Transverse colon (tissue), 4 donors: ENCODE data around the gene LRBA. TPM values are rescaled to one million over a fixed set of nuclear protein-coding genes. Genes with fewer than 3 reads are reported as not detected.
"Not testable (repeated sequence)": the region's sequence is repeated elsewhere in the genome, so short reads cannot be mapped to it uniquely, and the experiment has no call there.

Source experiments
- DNase-seq: peaks from one replicate; pipeline ENCODE4 v3.0.0-alpha.2; 2019
- H3K27ac ChIP-seq, 4 donors: fragments of 200-600 bp; sonication (generic); 2 replicates each; pipeline ENCODE4 v1.5.1; 2016 to 2018; ENCODE audit warnings: inconsistent platforms in 4 of 4
- H3K27me3 ChIP-seq: fragments of 200-600 bp; sonication (generic); 2 replicates; pipeline ENCODE4 v1.5.1; 2017; ENCODE audit warnings: inconsistent platforms
- H3K36me3 ChIP-seq, 4 donors: fragments of 200-600 bp; sonication (generic); 2 replicates each; pipeline ENCODE4 v1.5.1; 2017 to 2019; ENCODE audit warnings: inconsistent platforms in 4 of 4
- H3K4me1 ChIP-seq, 4 donors: fragments of 200-600 bp; sonication (generic); 2 replicates each; pipeline ENCODE4 v1.5.1; 2017 to 2020; ENCODE audit warnings: inconsistent platforms in 4 of 4
- H3K4me3 ChIP-seq, 4 donors: fragments of 200-600 bp; sonication (generic); 1 replicate in 1 of 4; 2 replicates in 3 of 4; pipeline versions ENCODE4 v1.5.1 to v1.6.1; 2017 to 2019; ENCODE audit warnings: inconsistent platforms in 4 of 4
- H3K9me3 ChIP-seq, 2 donors: fragments of 200-600 bp; sonication (generic); 2 replicates each; pipeline ENCODE4 v1.5.1; 2017 to 2019; ENCODE audit warnings: inconsistent platforms in 2 of 2
- EP300 ChIP-seq: sonication (generic); formaldehyde crosslinking; IDR thresholded peaks from one replicate; pipeline ENCODE4 v1.6.1; 2017; ENCODE audit warnings: antibody characterized with exemption, low read depth
- POLR2A ChIP-seq: fragments of 450-650 bp; IDR thresholded peaks from one replicate; pipeline ENCODE4 v1.6.1; 2016; ENCODE audit warnings: antibody characterized with exemption, mild to moderate bottlenecking, moderate library complexity
- POLR2AphosphoS5 ChIP-seq, 3 donors: sonication (generic); formaldehyde crosslinking; IDR thresholded peaks; one replicate each; pipeline ENCODE4 v1.6.1; 2016; ENCODE audit warnings: antibody characterized with exemption in 3 of 3
- WGBS, 2 donors: methylation state at CpG; one replicate each; pipeline ENCODE4 v1.1.5; 2018; ENCODE audit warnings: low coverage in 1 of 2; 5-methylcytosine and 5-hydroxymethylcytosine counted together
- in situ Hi-C, 4 donors: fragments of 200-750 bp; cut with MboI; loops; one replicate each; pipeline versions ENCODE4 v1.15.0 to v1.15.1; 2017; ENCODE audit warnings: low sequenced_read_pairs in 3 of 4, low pct_ligation_motif_present in 1 of 4, low pct_unique_long_range_greater_than_20kb in 1 of 4
- intact Hi-C: fragments of 100-400 bp; cut with DNase I; formaldehyde crosslinking; loops from one replicate; pipeline ENCODE4 v1.15.1; 2023; ENCODE audit warnings: low total_unique reads
- total RNA-seq, 4 donors: library from RNA; depleted of rRNA; stranded (reverse); fragments of >200 nt; gene quantifications; one replicate each; pipeline ENCODE4 v1.1.0, GENCODE V29; 2016
- TF ChIP-seq, protein P1 (sequence below), 5 experiments: fragments of 200-600 bp in 3 of 5; fragments of 450-650 bp in 2 of 5; sonication (generic) in 3 of 5; IDR thresholded peaks; 1 replicate in 2 of 5; 2 replicates in 3 of 5; pipeline ENCODE4 v1.5.1; 2016 to 2017; ENCODE audit warnings: antibody characterized with exemption in 5 of 5, inconsistent platforms in 3 of 5, mild to moderate bottlenecking in 2 of 5, moderate library complexity in 1 of 5

LRBA gene
- total RNA-seq, 4 donors from 2014 or later = 82.7 to 125 (median 112) TPM

DNA sequence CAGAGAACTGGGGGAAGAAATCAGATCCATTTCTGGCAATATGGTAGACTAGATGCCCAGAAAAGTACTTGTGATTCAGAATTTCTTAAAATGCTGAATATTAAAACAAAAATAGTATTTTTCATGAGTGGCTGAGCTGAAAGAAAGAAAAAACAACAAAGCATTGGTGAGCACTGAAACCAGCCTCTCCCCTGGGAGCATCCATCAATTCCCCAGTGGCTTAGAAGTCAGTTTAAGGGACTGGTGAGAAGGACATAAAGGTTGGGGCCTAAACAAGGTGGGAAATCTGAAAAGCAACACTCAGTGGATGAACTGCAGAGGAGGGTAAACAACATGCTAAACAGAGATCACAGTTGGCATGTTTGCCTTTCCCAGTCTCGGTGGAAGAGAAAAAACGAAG, 20.4 kb downstream of the LRBA start:
- TF ChIP-seq EP300 = no peak
- no peak for TF ChIP-seq POLR2A
- TF ChIP-seq, protein P1, sequence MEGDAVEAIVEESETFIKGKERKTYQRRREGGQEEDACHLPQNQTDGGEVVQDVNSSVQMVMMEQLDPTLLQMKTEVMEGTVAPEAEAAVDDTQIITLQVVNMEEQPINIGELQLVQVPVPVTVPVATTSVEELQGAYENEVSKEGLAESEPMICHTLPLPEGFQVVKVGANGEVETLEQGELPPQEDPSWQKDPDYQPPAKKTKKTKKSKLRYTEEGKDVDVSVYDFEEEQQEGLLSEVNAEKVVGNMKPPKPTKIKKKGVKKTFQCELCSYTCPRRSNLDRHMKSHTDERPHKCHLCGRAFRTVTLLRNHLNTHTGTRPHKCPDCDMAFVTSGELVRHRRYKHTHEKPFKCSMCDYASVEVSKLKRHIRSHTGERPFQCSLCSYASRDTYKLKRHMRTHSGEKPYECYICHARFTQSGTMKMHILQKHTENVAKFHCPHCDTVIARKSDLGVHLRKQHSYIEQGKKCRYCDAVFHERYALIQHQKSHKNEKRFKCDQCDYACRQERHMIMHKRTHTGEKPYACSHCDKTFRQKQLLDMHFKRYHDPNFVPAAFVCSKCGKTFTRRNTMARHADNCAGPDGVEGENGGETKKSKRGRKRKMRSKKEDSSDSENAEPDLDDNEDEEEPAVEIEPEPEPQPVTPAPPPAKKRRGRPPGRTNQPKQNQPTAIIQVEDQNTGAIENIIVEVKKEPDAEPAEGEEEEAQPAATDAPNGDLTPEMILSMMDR (IDR thresholded peaks at IDR 0.05) = no peak
- no peak overlapping the region for H3K4me3 ChIP-seq
- in situ Hi-C loops (no loop called here), intact Hi-C loops (no loop called here)
- WGBS, 2 donors = 87 to 91% methylated on average over 2 of the region's 2 CpGs
- no peaks in the 10 kb centered on the region for H3K9me3 ChIP-seq
- no peaks in the 10 kb centered on the region for H3K36me3 ChIP-seq
- no peaks in the 10 kb centered on the region for H3K4me1 ChIP-seq
- no peak overlapping the region for H3K27ac ChIP-seq
- no peak for DNase-seq
- H3K27me3 ChIP-seq = no peaks in the 10 kb centered on the region

DNA sequence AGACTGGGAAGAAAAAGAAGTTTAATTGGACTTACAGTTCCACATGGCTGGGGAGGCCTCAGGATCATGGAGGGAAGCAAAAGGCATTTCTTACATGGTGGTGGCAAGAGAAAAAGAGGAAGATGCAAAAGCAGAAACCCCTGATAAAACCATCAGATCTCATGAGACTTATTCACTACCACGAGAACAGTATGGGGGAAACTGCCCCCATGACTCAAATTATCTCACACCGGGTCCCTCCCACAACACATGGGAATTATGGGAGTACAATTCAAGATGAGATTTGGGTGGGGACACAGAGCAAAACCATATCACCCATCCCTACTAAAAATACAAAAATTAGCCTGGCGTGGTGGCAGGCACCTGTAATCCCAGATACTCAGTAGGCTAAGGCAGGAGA, 21.5 kb downstream of the LRBA start:
- H3K4me1 ChIP-seq, intact Hi-C loops, DNase-seq, H3K27me3 ChIP-seq, H3K9me3 ChIP-seq, H3K36me3 ChIP-seq, in situ Hi-C loops, H3K27ac ChIP-seq, H3K4me3 ChIP-seq: not testable (repeated sequence)
- 57 to 91% methylated on average over 1 to 3 of the region's 3 CpGs for WGBS, 2 donors

DNA sequence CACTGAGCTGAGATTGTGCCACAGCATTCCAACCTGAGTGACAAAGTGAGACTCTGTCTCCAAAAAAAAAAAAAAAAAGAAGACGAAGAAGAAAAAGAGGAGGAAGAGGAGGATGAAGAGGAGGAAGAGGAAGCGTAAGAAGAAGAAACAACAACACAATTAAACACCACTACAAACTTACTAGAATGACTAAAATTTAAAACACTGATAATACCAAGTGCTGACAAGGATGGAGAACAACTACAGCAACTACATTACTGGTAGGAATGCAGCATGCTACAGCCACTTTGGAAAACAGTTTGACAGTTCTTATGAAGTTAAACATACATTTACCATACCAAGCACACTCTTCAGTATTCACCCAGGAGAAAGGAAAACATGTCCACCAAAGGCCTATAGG, 24.1 kb downstream of the LRBA start:
- Histone ChIP-seq H3K36me3 (no peaks in the 10 kb centered on the region), H3K4me1 (no peaks in the 10 kb centered on the region), H3K4me3 (no peak overlapping the region), H3K27ac (no peak overlapping the region), H3K9me3 (no peaks in the 10 kb centered on the region), H3K27me3 (no peaks in the 10 kb centered on the region)
- 91% methylated on average over 2 of the region's 2 CpGs; no CpG with 5 or more reads in 1 of the 2 donors for WGBS, 2 donors
- in situ Hi-C loops (no loop called here), intact Hi-C loops (no loop called here)
- no peak for DNase-seq
- no peak for TF ChIP-seq EP300
- no peak for TF ChIP-seq POLR2AphosphoS5 (IDR thresholded peaks at IDR 0.05)

DNA sequence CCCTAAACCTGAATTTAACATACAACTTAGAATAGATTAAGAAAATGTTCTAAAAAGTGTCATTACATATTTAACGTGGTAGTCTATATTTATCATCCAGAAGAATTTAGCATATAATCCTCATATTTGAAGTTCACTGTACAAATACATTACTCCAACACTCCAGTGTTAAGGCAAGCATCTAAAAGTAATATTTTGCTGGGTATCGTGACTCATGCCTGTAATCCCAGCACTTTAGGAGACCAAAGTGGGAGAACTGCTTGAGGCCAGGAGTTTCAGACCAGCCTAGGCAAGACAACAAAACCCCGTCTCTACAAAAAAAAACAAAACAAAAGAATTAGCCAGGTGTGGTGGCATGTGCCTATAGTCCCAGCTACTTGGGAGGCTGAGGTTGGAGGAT, 24.8 kb downstream of the LRBA start:
- in situ Hi-C loops = no loop called here
- intact Hi-C loops = no loop called here
- no peak overlapping the region for H3K27ac ChIP-seq
- DNase-seq = no peak
- H3K4me3 ChIP-seq = no peak overlapping the region
- TF ChIP-seq EP300 = no peak
- TF ChIP-seq, protein P1 (IDR thresholded peaks at IDR 0.05) = no peak
- no peak for TF ChIP-seq POLR2A
- TF ChIP-seq POLR2AphosphoS5 (IDR thresholded peaks at IDR 0.05) = no peak
- no peaks in the 10 kb centered on the region for H3K9me3 ChIP-seq
- no peaks in the 10 kb centered on the region for H3K36me3 ChIP-seq
- H3K4me1 ChIP-seq = no peaks in the 10 kb centered on the region
- WGBS, 2 donors = 93 to 97% methylated on average over 1 to 3 of the region's 3 CpGs
- H3K27me3 ChIP-seq = no peaks in the 10 kb centered on the region

DNA sequence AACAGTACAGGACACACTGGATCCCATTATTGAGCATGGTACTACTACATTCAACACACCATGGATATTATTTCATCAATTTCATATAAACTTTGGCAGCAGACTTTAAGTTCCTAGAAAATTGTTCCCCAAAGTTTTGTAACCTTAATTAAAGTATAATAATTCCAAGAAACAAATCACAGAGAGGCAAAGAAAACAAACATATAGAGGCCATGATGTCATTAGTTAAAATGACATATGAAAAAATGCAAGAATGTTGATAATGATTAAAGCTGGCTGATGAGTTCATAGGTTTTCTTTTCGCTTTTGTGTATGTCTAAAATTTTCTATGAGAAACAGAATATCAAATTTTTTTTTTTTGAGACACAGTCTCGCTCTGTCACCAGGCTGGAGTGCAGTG, 26.8 kb downstream of the LRBA start:
- Histone ChIP-seq H3K4me1 (no peaks in the 10 kb centered on the region), H3K36me3 (no peaks in the 10 kb centered on the region), H3K4me3 (no peak overlapping the region), H3K9me3 (no peaks in the 10 kb centered on the region), H3K27me3 (no peaks in the 10 kb centered on the region), H3K27ac (no peak overlapping the region)
- in situ Hi-C loops = no loop called here
- TF ChIP-seq POLR2A (no peak), EP300 (no peak), POLR2AphosphoS5 (IDR thresholded peaks at IDR 0.05) (no peak)
- TF ChIP-seq, protein P1 (IDR thresholded peaks at IDR 0.05) = no peak
- no peak for DNase-seq
- intact Hi-C loops = no loop called here
- 94 to 96% methylated on average over 2 of the region's 2 CpGs for WGBS, 2 donors
